Measurements from ENCODE around the gene MESP2. TPM values are rescaled to one million over a fixed set of nuclear protein-coding genes. Genes with fewer than 3 reads are reported as not detected.
"Not testable (repeated sequence)": the region's sequence is repeated elsewhere in the genome, so short reads cannot be mapped to it uniquely, and the experiment has no call there.

Gene MESP2
- total RNA-seq, 2 experiments from 2014 or later: not detected

DNA sequence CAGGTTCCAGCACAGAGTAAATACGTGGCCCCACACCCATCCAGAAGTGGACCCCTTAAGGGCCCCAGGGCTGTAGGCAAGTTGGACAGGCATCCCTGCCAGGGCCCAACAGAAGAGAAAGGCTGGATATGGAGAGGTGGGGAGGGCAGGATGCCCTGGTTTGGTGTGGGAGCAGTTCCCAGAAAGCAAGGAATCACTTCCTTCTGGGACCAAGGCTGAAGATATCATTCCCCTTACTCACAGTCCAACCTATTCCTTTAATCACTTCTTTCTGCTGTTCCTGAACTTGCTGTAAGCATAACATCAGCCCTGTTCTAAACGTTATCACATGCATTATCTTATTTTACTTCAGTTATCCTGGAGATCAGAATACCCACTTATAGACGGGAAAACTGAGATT lies 6.1 kb upstream of the MESP2 start:
- Mint-ChIP-seq H3K36me3 (ENCODE audit: low read depth) (no peaks in the 10 kb centered on the region), H3K27ac (no peak overlapping the region), H3K4me1 (ENCODE audit: low read depth) (no peaks in the 10 kb centered on the region), H3K9me3 (ENCODE audit: insufficient read depth) (no peaks in the 10 kb centered on the region), H3K27me3 (ENCODE audit: low read depth) (peaks cover 4% of the 10 kb centered on the region), H3K4me3 (no peak overlapping the region)
- ATAC-seq (no peak), DNase-seq (no peak)
- POLR2A ChIA-PET: no interaction called here
- CTCF ChIA-PET: interaction anchor here (1.5 to 1.6 kb wide), 2 partner anchors 9 to 30 kb away, joined by 4 to 6 read pairs; no protein-coding TSS in a partner anchor

DNA sequence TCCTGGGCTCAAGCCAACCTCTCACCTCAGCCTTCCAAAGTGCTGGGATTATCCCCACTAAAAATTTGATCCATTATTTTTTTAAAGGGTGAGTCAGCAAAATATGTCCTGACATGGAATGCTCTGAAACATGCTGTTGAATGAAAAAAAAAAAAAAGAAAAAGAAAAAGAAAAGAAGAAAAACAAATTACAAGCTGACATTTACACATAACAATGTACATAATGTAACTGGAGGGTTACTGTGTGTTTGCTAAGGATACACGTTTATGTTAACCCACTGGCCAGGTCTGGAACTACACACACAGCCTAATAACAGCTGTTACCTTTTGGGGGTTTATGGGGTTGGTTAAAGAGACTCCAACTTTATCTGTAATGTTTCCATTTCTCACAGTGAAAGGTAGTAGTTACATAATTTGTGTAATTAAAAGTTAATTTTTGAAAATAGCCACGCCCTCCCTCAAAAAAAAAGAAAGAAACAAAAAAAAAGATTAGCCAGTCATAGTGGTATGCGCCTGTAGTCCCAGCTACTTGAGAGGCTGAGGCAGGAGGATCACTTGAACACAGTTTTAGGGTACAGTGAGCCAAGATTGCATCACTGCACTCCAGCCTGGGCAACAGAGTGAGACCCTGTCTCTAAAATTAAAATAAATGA lies 3.1 kb upstream of the MESP2 start:
- no peak for ATAC-seq
- H3K4me3 Mint-ChIP-seq: no peak overlapping the region
- no peaks in the 10 kb centered on the region for H3K9me3 Mint-ChIP-seq (ENCODE audit: insufficient read depth)
- no peak for DNase-seq
- ChIA-PET CTCF (interaction anchor here (0.6 to 3.8 kb wide), 5 partner anchors 10 to 104 kb away, joined by 3 to 27 read pairs (median 4); no protein-coding TSS in a partner anchor), POLR2A (no interaction called here)
- peaks cover 2% of the 10 kb centered on the region for H3K4me1 Mint-ChIP-seq (ENCODE audit: low read depth)
- no peak overlapping the region for H3K27ac Mint-ChIP-seq
- no peaks in the 10 kb centered on the region for H3K36me3 Mint-ChIP-seq (ENCODE audit: low read depth)
- H3K27me3 Mint-ChIP-seq (ENCODE audit: low read depth): peaks cover 15% of the 10 kb centered on the region

DNA sequence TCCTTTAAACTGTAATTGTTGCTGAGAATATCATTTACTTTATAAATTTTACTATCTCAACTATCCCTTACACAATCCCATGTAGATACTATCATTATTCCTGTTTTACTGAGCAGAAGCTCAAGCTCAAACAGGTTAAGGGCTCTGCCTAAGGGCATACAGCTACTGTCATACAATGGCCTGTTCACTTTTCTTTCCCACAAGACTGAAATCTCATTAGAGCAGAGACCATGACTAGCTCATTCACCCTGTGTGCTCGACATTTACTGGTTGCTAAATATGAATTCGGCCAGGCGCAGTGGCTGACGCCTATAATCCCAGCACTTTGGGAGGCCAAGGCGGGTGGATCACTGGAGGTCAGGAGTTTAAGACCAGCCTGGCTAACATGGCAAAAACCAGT lies 1.6 kb upstream of the MESP2 start:
- peaks cover 19% of the 10 kb centered on the region for H3K27me3 Mint-ChIP-seq (ENCODE audit: low read depth)
- H3K4me3 Mint-ChIP-seq: no peak overlapping the region
- DNase-seq: no peak
- ChIA-PET POLR2A (interaction anchor here (0.5 kb wide), 1 partner anchor 124 kb away, joined by 5 read pairs; no protein-coding TSS in a partner anchor), CTCF (interaction anchor here (1.2 to 3.8 kb wide), 2 partner anchors 14 to 100 kb away, joined by 5 to 27 read pairs; no protein-coding TSS in a partner anchor)
- ATAC-seq: no peak
- H3K27ac Mint-ChIP-seq: no peak overlapping the region
- H3K4me1 Mint-ChIP-seq (ENCODE audit: low read depth): peaks cover 2% of the 10 kb centered on the region
- no peaks in the 10 kb centered on the region for H3K36me3 Mint-ChIP-seq (ENCODE audit: low read depth)
- no peaks in the 10 kb centered on the region for H3K9me3 Mint-ChIP-seq (ENCODE audit: insufficient read depth)

DNA sequence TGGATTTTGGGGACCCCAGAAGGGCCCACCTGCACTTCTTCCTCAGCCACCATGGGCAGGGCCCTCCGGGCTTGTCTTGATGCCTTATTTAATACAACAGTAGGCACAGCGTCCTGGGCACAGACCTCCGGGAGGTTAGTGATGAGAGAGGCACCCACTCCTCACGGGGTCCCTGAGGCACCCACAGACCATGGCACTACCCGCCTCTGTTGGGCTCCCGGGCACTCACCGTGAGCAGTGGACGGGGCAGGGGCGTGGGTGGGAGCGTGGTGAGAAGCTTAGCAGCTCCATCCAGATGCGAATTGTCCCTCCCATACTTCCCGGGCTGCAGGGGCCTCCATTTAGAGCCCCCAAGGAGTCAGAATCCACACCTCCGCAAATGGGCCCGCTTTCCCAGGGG lies 317 bp upstream of the MESP2 start:
- ATAC-seq (no peak), DNase-seq (no peak)
- Mint-ChIP-seq H3K27ac (no peak overlapping the region), H3K4me3 (no peak overlapping the region), H3K9me3 (ENCODE audit: insufficient read depth) (no peaks in the 10 kb centered on the region), H3K27me3 (ENCODE audit: low read depth) (peaks cover 22% of the 10 kb centered on the region), H3K36me3 (ENCODE audit: low read depth) (no peaks in the 10 kb centered on the region), H3K4me1 (ENCODE audit: low read depth) (peaks cover 5% of the 10 kb centered on the region)
- POLR2A ChIA-PET: no interaction called here
- CTCF ChIA-PET: interaction anchor here (1.2 to 3.8 kb wide), 2 partner anchors 15 to 99 kb away, joined by 4 to 27 read pairs; no protein-coding TSS in a partner anchor

DNA sequence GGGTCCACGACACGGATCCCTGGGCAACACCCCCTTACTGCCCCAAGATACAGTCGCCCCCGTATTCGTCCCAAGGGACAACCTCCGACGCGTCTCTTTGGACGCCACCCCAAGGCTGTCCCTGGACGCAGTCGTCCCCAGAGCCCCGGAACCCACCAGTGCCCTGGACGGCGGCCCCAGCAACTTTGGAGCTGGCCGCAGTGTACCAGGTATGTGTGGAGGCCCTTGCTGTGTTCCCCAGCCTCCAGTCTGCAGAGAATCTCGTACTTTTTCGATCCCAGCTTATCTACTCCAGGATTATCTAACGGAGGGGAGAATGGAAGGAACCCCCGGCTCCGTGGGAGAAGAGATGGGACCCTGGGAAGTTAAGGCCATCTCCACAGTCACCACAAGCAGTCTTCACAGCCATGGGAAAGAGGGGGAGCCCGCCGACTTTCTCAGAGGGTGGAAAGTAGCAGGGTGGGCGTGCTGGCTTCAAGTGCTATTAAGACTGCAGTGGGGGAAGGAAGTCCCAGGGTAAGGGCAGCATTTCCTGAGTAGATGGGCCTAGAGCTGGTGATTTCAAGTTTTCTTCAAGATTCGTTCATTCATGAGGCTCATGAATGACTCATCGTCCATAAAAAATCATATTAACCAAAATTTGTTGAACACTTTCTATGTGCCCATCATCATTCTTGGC lies 1.1 kb downstream of the MESP2 start:
- Mint-ChIP-seq H3K36me3 (ENCODE audit: low read depth) (no peaks in the 10 kb centered on the region), H3K4me3 (peak overlapping the region; percentile 25), H3K27ac (no peak overlapping the region), H3K9me3 (ENCODE audit: insufficient read depth) (no peaks in the 10 kb centered on the region), H3K4me1 (ENCODE audit: low read depth) (peaks cover 8% of the 10 kb centered on the region), H3K27me3 (ENCODE audit: low read depth) (peaks cover 25% of the 10 kb centered on the region)
- DNase-seq: no peak
- CTCF ChIA-PET: interaction anchor here (1.0 kb wide), 1 partner anchor 17 kb away, joined by 6 read pairs; no protein-coding TSS in a partner anchor
- ATAC-seq: no peak
- POLR2A ChIA-PET: no interaction called here

DNA sequence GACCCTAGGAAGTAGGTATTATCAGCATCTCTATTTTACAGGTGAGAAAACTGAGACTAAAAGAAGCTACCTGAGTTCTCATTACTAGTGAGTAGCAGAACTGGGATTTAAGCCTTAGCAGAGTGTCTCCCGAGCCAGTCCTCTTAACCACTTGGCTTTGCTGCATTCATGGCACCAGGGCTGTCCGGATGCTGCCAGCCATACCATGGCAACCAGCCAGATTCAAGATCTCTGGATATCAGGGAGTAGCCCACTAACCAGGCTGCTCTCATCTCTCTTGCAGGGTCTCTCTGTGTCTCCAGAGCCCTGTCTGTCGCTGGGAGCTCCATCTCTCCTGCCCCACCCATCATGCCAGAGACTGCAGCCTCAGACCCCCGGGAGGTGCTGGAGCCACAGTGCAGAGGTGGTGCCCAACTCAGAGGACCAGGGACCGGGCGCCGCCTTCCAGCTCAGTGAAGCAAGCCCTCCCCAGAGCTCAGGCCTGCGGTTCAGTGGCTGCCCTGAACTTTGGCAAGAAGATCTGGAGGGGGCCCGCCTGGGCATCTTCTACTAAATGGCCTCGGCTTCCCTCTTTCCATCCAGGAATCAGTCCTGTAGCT lies 1.7 kb downstream of the MESP2 start:
- Mint-ChIP-seq H3K27ac (no peak overlapping the region), H3K4me3 (no peak overlapping the region), H3K9me3 (ENCODE audit: insufficient read depth) (no peaks in the 10 kb centered on the region), H3K36me3 (ENCODE audit: low read depth) (no peaks in the 10 kb centered on the region), H3K4me1 (ENCODE audit: low read depth) (peaks cover 8% of the 10 kb centered on the region), H3K27me3 (ENCODE audit: low read depth) (peaks cover 25% of the 10 kb centered on the region)
- ChIA-PET CTCF (interaction anchor here (1.0 to 1.4 kb wide), 3 partner anchors 17 to 97 kb away, joined by 3 to 6 read pairs (median 4); no protein-coding TSS in a partner anchor), POLR2A (no interaction called here)
- DNase-seq: no peak
- ATAC-seq: no peak

DNA sequence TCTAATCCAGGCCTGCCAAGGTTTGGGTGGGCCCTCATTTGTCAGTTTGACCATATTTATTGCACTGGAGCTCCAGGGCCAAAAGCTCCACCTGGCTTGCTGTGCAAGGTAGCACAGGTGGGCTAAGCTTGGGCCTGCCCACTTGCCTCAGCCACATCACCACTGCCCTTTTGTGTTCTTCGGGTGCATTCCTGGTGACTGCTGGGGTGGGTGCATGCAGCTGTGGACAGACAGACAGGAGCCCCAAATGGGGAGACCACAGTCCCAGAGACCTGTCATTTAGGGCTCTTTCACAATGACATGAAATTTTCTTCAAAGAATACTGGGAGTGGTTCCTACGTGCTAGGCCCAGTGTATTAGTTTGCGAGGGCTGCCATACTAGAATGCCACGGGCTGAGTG lies 2.7 kb downstream of the MESP2 start:
- DNase-seq (no peak), ATAC-seq (no peak)
- H3K4me1 Mint-ChIP-seq (ENCODE audit: low read depth): peaks cover 8% of the 10 kb centered on the region
- no peaks in the 10 kb centered on the region for H3K9me3 Mint-ChIP-seq (ENCODE audit: insufficient read depth)
- CTCF ChIA-PET: interaction anchor here (1.3 to 1.4 kb wide), 2 partner anchors 39 to 96 kb away, joined by 3 to 4 read pairs; no protein-coding TSS in a partner anchor
- POLR2A ChIA-PET: no interaction called here
- H3K36me3 Mint-ChIP-seq (ENCODE audit: low read depth): no peaks in the 10 kb centered on the region
- H3K27ac Mint-ChIP-seq: no peak overlapping the region
- peaks cover 25% of the 10 kb centered on the region for H3K27me3 Mint-ChIP-seq (ENCODE audit: low read depth)
- no peak overlapping the region for H3K4me3 Mint-ChIP-seq

DNA sequence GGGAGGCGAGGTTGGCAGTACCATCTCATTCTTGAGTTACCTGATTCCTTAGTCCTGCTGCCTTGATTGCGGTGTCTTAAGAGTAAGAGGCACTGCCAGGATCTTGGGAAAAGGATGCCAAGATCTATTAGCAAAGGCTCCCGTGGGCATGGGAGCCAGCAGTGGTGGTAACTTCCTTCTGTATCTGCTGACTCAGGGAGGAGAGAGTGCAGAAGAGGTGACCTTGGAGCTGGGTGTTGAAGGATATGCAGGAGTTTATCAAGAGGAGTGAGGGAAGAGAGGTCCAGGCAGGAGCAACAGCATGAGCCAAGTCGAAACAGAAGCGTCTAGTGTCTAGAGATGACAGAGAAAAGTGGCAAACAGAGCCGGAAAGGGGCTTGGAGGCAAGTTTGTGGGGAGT lies 4.5 kb downstream of the MESP2 start:
- CTCF ChIA-PET: interaction anchor here (1.2 to 1.3 kb wide), 2 partner anchors 40 to 94 kb away, joined by 3 to 4 read pairs; no protein-coding TSS in a partner anchor
- no peaks in the 10 kb centered on the region for H3K9me3 Mint-ChIP-seq (ENCODE audit: insufficient read depth)
- H3K27ac Mint-ChIP-seq: no peak overlapping the region
- no peaks in the 10 kb centered on the region for H3K36me3 Mint-ChIP-seq (ENCODE audit: low read depth)
- peaks cover 20% of the 10 kb centered on the region for H3K27me3 Mint-ChIP-seq (ENCODE audit: low read depth)
- H3K4me1 Mint-ChIP-seq (ENCODE audit: low read depth): peaks cover 8% of the 10 kb centered on the region
- DNase-seq (no peak), ATAC-seq (no peak)
- POLR2A ChIA-PET: no interaction called here
- no peak overlapping the region for H3K4me3 Mint-ChIP-seq

DNA sequence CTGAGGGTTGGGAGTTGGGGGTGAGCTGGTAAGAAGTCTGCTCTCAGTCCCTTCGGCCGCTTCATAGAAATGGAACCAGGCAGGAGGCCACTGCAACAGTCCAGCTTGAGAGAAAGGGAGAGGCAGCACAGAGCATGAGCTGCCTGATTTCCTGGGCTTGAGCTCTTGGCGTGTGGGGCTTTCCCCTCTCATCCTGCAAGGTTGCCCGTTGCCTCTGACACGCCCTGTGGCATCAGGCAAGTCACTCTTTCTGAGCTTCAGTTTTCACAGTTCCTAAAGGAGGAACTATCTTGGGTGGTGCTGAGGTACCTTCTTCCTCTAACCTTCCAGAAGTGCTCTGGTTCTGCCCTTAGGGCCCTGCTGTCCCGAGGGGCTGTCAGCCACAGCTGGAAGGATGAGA lies 4.9 kb downstream of the MESP2 start:
- Mint-ChIP-seq H3K36me3 (ENCODE audit: low read depth) (no peaks in the 10 kb centered on the region), H3K4me3 (no peak overlapping the region), H3K4me1 (ENCODE audit: low read depth) (peaks cover 8% of the 10 kb centered on the region), H3K27ac (no peak overlapping the region), H3K27me3 (ENCODE audit: low read depth) (peaks cover 20% of the 10 kb centered on the region), H3K9me3 (ENCODE audit: insufficient read depth) (no peaks in the 10 kb centered on the region)
- POLR2A ChIA-PET: no interaction called here
- ATAC-seq (no peak), DNase-seq (no peak)
- CTCF ChIA-PET: interaction anchor here (1.2 to 1.3 kb wide), 2 partner anchors 41 to 94 kb away, joined by 3 to 4 read pairs; no protein-coding TSS in a partner anchor

DNA sequence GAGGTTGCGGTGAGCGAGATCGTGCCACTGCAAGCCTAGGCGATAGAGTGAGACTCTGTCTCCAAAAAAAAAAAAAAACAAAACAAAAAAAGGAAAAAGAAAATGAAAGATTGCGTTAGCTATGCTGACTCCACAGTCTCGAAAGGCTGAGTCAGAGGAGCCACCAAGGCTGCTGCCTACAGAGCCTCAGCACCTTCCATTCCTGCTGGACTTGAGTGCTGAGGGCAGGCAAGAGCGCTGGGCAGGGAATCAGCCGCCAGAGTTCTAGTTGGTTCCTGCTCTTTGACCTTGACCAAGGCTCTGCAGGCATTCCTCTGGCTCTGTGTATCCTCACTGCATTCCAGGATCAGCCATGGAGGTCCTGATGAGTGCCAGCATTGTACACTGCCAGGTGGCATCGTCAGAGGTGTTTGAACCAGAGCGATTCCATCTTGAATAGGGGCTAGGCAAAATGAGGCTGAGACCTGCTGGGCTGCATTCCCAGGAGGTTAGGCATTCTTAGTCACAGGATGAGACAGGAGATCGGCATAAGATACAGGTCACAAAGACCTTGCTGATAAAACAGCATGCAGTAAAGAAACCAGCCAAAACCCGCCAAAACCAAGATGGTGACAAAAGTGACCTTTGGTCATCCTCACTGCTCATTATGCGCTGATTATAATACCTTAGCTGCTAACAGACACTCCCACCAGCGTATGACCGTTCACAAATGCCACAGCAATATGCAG lies 5.9 kb downstream of the MESP2 start:
- Mint-ChIP-seq H3K27me3 (ENCODE audit: low read depth) (peaks cover 20% of the 10 kb centered on the region), H3K4me3 (no peak overlapping the region), H3K4me1 (ENCODE audit: low read depth) (peaks cover 5% of the 10 kb centered on the region), H3K9me3 (ENCODE audit: insufficient read depth) (no peaks in the 10 kb centered on the region), H3K27ac (no peak overlapping the region), H3K36me3 (ENCODE audit: low read depth) (no peaks in the 10 kb centered on the region)
- ATAC-seq: no peak
- POLR2A ChIA-PET: no interaction called here
- no peak for DNase-seq
- CTCF ChIA-PET: interaction anchor here (1.3 kb wide), 1 partner anchor 42 kb away, joined by 3 read pairs; no protein-coding TSS in a partner anchor

DNA sequence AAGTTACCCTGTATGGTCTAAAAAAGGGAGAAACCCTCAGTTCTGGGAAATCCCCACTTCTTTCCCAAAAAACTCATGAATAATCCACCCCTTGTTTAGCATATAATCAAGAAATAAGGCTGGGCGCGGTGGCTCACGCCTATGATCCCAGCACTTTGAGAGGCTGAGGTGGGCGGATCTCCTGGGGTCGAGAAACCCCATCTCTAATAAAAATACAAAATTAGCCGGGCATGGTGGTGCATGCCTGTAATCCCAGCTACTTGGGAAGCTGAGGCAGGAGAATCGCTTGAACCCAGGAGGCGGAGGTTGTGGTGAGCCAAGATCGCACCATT lies 6.5 kb downstream of the MESP2 start:
- H3K36me3 Mint-ChIP-seq (ENCODE audit: low read depth); H3K9me3 Mint-ChIP-seq (ENCODE audit: insufficient read depth); H3K4me3 Mint-ChIP-seq; DNase-seq; CTCF ChIA-PET; POLR2A ChIA-PET; ATAC-seq; H3K27ac Mint-ChIP-seq; H3K4me1 Mint-ChIP-seq (ENCODE audit: low read depth): not testable (repeated sequence)
- H3K27me3 Mint-ChIP-seq (ENCODE audit: low read depth): peaks cover 14% of the 10 kb centered on the region
